ENCODE measurements around the gene CPZ. TPM values are rescaled to one million over a fixed set of nuclear protein-coding genes. Genes with fewer than 3 reads are reported as not detected.

CPZ gene
- total and polyA plus RNA-seq, 2 experiments from 2014 or later = 24.6 to 37.3 TPM

DNA sequence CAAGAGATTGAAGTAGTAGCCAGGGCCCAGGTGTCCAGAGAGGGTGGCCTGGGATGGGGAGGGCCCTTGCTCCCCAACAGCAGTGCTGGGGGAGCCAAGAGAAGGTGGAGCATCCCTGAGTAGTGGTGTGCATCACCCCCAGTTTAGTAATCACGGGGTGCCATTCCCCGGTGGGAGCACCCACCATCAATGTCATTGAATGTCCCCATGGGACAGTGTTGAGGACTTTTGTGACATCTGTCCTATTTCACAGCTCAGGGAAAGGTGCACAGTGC is 4.4 kb upstream of the CPZ start:
- Mint-ChIP-seq H3K4me3 (no peak overlapping the region), H3K27ac (no peak overlapping the region), H3K27me3 (ENCODE audit: insufficient read depth, low read depth, poor library complexity) (peaks cover 18% of the 10 kb centered on the region), H3K36me3 (ENCODE audit: low read depth) (no peaks in the 10 kb centered on the region; the same call in 2 of the 3 replicates), H3K9me3 (no peaks in the 10 kb centered on the region), H3K4me1 (peaks cover 39% of the 10 kb centered on the region)
- 0 out of 2 replicates have a peak, but pooled peaks cover 2% of the 10 kb centered on the region for H3K79me2 ChIP-seq (replicated peaks; ENCODE audit: insufficient read depth)
- no peaks in the 10 kb centered on the region for H3F3A ChIP-seq (replicated peaks; ENCODE audit: low read depth)
- no peaks in the 10 kb centered on the region for H4K20me1 ChIP-seq (replicated peaks; ENCODE audit: insufficient read depth)
- no peak overlapping the region for H3K27ac ChIP-seq (ENCODE audit: low read depth)
- H3K4me2 ChIP-seq = no peak overlapping the region
- H2AFZ ChIP-seq = no peak overlapping the region
- H3K9me2 ChIP-seq (ENCODE audit: insufficient read depth) = no peaks in the 10 kb centered on the region
- H3K27me3 ChIP-seq (ENCODE audit: insufficient read depth) = no peaks in the 10 kb centered on the region
- DNase-seq (ENCODE audit: low spot score) (no peak), ATAC-seq (no peak)
- TF ChIP-seq ZNF331 (CRISPR knock-in tag; IDR thresholded peaks at IDR 0.05; ENCODE audit: low read depth) = no peak
- TF ChIP-seq, protein P1, sequence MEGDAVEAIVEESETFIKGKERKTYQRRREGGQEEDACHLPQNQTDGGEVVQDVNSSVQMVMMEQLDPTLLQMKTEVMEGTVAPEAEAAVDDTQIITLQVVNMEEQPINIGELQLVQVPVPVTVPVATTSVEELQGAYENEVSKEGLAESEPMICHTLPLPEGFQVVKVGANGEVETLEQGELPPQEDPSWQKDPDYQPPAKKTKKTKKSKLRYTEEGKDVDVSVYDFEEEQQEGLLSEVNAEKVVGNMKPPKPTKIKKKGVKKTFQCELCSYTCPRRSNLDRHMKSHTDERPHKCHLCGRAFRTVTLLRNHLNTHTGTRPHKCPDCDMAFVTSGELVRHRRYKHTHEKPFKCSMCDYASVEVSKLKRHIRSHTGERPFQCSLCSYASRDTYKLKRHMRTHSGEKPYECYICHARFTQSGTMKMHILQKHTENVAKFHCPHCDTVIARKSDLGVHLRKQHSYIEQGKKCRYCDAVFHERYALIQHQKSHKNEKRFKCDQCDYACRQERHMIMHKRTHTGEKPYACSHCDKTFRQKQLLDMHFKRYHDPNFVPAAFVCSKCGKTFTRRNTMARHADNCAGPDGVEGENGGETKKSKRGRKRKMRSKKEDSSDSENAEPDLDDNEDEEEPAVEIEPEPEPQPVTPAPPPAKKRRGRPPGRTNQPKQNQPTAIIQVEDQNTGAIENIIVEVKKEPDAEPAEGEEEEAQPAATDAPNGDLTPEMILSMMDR (conservative IDR thresholded peaks at IDR 0.05; ENCODE audit: low read depth in 2 of 2) = no peak
- TF ChIP-seq ZNF114 (CRISPR knock-in tag; IDR thresholded peaks at IDR 0.05) = no peak
- TF ChIP-seq REST (IDR thresholded peaks at IDR 0.05; ENCODE audit: unreplicated experiment) = no peak
- TF ChIP-seq CREB1 (CRISPR knock-in tag; IDR thresholded peaks at IDR 0.05; ENCODE audit: low read depth) = no peak
- TF ChIP-seq STAT1 (IDR thresholded peaks at IDR 0.05; ENCODE audit: unreplicated experiment) = no peak
- no peak for TF ChIP-seq ZNF462 (CRISPR knock-in tag; IDR thresholded peaks at IDR 0.05)
- TF ChIP-seq, protein P2, sequence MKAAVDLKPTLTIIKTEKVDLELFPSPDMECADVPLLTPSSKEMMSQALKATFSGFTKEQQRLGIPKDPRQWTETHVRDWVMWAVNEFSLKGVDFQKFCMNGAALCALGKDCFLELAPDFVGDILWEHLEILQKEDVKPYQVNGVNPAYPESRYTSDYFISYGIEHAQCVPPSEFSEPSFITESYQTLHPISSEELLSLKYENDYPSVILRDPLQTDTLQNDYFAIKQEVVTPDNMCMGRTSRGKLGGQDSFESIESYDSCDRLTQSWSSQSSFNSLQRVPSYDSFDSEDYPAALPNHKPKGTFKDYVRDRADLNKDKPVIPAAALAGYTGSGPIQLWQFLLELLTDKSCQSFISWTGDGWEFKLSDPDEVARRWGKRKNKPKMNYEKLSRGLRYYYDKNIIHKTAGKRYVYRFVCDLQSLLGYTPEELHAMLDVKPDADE (IDR thresholded peaks at IDR 0.05) = no peak
- no peak for TF ChIP-seq POLR2AphosphoS5 (IDR thresholded peaks at IDR 0.05; ENCODE audit: low read depth)
- no peak for TF ChIP-seq JUNB (IDR thresholded peaks at IDR 0.05; ENCODE audit: unreplicated experiment)
- no peak for TF ChIP-seq NANOG (IDR thresholded peaks at IDR 0.05; ENCODE audit: borderline replicate concordance)
- no peak for TF ChIP-seq EZH2phosphoT487 (IDR thresholded peaks at IDR 0.05; ENCODE audit: unreplicated experiment)
- TF ChIP-seq EZH2 (IDR thresholded peaks at IDR 0.05; ENCODE audit: low read depth, unreplicated experiment) = no peak
- no peak overlapping the region for H3K4me3 ChIP-seq
- peaks cover 10% of the 10 kb centered on the region for H3K4me1 ChIP-seq (ENCODE audit: insufficient read depth)
- no peaks in the 10 kb centered on the region for H3K36me3 ChIP-seq (ENCODE audit: insufficient read depth)

Measured in GM23338 (cell line).